ENCODE results near the gene IL4R. TPM values are rescaled to one million over a fixed set of nuclear protein-coding genes. Genes with fewer than 3 reads are reported as not detected.

Gene IL4R
- total and polyA plus RNA-seq, 3 donors from 2014 or later, result 41.4 to 70.7 (median 68.6) TPM

- DNase-seq, result no peak
- no peaks in the 10 kb centered on the region for H3K36me3 ChIP-seq (ENCODE audit: low read depth, missing control alignments)
- TF ChIP-seq, protein P1, sequence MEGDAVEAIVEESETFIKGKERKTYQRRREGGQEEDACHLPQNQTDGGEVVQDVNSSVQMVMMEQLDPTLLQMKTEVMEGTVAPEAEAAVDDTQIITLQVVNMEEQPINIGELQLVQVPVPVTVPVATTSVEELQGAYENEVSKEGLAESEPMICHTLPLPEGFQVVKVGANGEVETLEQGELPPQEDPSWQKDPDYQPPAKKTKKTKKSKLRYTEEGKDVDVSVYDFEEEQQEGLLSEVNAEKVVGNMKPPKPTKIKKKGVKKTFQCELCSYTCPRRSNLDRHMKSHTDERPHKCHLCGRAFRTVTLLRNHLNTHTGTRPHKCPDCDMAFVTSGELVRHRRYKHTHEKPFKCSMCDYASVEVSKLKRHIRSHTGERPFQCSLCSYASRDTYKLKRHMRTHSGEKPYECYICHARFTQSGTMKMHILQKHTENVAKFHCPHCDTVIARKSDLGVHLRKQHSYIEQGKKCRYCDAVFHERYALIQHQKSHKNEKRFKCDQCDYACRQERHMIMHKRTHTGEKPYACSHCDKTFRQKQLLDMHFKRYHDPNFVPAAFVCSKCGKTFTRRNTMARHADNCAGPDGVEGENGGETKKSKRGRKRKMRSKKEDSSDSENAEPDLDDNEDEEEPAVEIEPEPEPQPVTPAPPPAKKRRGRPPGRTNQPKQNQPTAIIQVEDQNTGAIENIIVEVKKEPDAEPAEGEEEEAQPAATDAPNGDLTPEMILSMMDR (IDR thresholded peaks at IDR 0.05), result no peak
- no peak for TF ChIP-seq POLR2A (IDR thresholded peaks at IDR 0.05)
- intact Hi-C loops (cut with DNase I; ENCODE audit: low total_unique reads), result no loop called here
- no peaks in the 10 kb centered on the region for H3K27me3 ChIP-seq
- 67 to 79% methylated on average over 4 of the region's 4 CpGs for WGBS, 2 donors
- H3K27ac ChIP-seq, result no peak overlapping the region
- H3K4me3 ChIP-seq, result no peak overlapping the region
- no peaks in the 10 kb centered on the region for H3K9me3 ChIP-seq
- H3K4me1 ChIP-seq, result no peaks in the 10 kb centered on the region
Observed at GRCh38 chr16:27386674-27387073, 72.9 kb downstream of the IL4R start.

- H3K4me3 ChIP-seq, result no peak overlapping the region
- no peak for TF ChIP-seq POLR2A (IDR thresholded peaks at IDR 0.05)
- TF ChIP-seq, protein P1 (IDR thresholded peaks at IDR 0.05), result no peak
- intact Hi-C loops (cut with DNase I; ENCODE audit: low total_unique reads), result no loop called here
- H3K27me3 ChIP-seq, result no peaks in the 10 kb centered on the region
- DNase-seq, result no peak
- WGBS, 2 donors, result 71 to 93% methylated on average over 1 of the region's 1 CpG
- no peak overlapping the region for H3K27ac ChIP-seq
- H3K9me3 ChIP-seq, result no peaks in the 10 kb centered on the region
- H3K4me1 ChIP-seq, result no peaks in the 10 kb centered on the region
- H3K36me3 ChIP-seq (ENCODE audit: low read depth, missing control alignments), result no peaks in the 10 kb centered on the region
Observed at GRCh38 chr16:27387724-27388123, 74.0 kb downstream of the IL4R start.

GRCh38 chr16:27389272-27389961 lies 75.6 kb downstream of the IL4R start:
- TF ChIP-seq, protein P1 (IDR thresholded peaks at IDR 0.05), result no peak
- no peak for TF ChIP-seq POLR2A (IDR thresholded peaks at IDR 0.05)
- Histone ChIP-seq H3K27me3 (no peaks in the 10 kb centered on the region), H3K4me1 (no peaks in the 10 kb centered on the region), H3K27ac (no peak overlapping the region), H3K9me3 (no peaks in the 10 kb centered on the region), H3K4me3 (no peak overlapping the region), H3K36me3 (ENCODE audit: low read depth, missing control alignments) (no peaks in the 10 kb centered on the region)
- intact Hi-C loops (cut with DNase I; ENCODE audit: low total_unique reads), result no loop called here
- no peak for DNase-seq
- WGBS, 2 donors, result 86 to 87% methylated on average over 8 of the region's 8 CpGs

DNA sequence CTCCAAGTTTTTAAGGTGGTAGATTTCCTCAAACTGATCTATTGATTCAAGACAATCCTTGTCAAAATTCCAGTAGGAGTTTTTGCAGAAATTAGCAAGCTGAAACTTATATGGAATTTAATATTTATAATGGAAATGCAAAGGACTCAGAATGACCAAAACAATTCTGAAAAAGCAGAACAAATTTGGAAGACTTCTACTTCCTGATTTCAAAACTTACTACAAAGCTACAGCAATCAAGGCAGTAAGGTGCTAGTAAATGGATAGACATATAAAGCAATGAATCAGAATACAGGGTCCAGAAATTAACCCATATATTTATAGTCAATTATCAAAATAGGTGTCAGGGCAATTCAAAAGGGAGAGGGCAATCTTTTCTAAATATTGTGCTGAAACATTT lies 76.4 kb downstream of the IL4R start:
- Histone ChIP-seq H3K36me3 (ENCODE audit: low read depth, missing control alignments) (no peaks in the 10 kb centered on the region), H3K9me3 (no peaks in the 10 kb centered on the region), H3K27ac (no peak overlapping the region), H3K4me1 (no peaks in the 10 kb centered on the region), H3K4me3 (no peak overlapping the region), H3K27me3 (no peaks in the 10 kb centered on the region)
- TF ChIP-seq, protein P1 (IDR thresholded peaks at IDR 0.05), result no peak
- TF ChIP-seq POLR2A (IDR thresholded peaks at IDR 0.05), result no peak
- intact Hi-C loops (cut with DNase I; ENCODE audit: low total_unique reads), result no loop called here
- DNase-seq, result no peak

DNA sequence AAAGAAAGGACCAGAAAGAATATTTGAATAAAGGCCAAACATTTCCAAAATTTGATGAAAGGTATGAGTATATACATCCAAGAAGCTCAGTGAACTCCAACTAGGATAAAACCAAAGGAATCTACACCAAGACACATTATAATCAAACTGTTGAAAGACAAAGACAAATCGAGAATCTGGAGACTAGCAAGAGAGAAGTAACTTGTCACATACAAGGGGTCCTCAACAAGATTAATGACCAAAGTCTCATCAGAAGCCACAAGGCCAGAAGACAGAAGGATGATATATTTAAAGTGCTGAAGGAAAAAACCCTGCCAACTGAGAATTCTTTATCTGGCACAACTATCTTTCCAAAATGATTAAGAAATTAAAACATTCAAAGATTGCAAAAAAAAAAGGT lies 78.9 kb downstream of the IL4R start:
- WGBS, 2 donors, result 72 to 84% methylated on average over 1 of the region's 1 CpG
- no peaks in the 10 kb centered on the region for H3K27me3 ChIP-seq
- TF ChIP-seq, protein P1 (IDR thresholded peaks at IDR 0.05), result no peak
- TF ChIP-seq POLR2A (IDR thresholded peaks at IDR 0.05), result no peak
- H3K9me3 ChIP-seq, result no peaks in the 10 kb centered on the region
- intact Hi-C loops (cut with DNase I; ENCODE audit: low total_unique reads), result no loop called here
- H3K27ac ChIP-seq, result no peak overlapping the region
- H3K36me3 ChIP-seq (ENCODE audit: low read depth, missing control alignments), result no peaks in the 10 kb centered on the region
- no peak overlapping the region for H3K4me3 ChIP-seq
- H3K4me1 ChIP-seq, result no peaks in the 10 kb centered on the region
- no peak for DNase-seq

All from testis (tissue), 3 donors.